Skin of body (tissue), 2 donors: ENCODE measurements around the gene PARP9. TPM values are rescaled to one million over a fixed set of nuclear protein-coding genes. Genes with fewer than 3 reads are reported as not detected.
"Not testable (repeated sequence)": the region's sequence is repeated elsewhere in the genome, so short reads cannot be mapped to it uniquely, and the experiment has no call there.

Experiments
- DNase-seq: peaks from one replicate; lab custom pipeline; 2025; lab: John Stamatoyannopoulos, UW
- total RNA-seq: library from RNA; depleted of rRNA; stranded (reverse); fragments of >200 nt; gene quantifications from one replicate; pipeline ENCODE4 v1.2.3, GENCODE V29; 2014

The PARP9 gene
- total RNA-seq, 1 donor from 2014 or later = 12.8 TPM

DNA sequence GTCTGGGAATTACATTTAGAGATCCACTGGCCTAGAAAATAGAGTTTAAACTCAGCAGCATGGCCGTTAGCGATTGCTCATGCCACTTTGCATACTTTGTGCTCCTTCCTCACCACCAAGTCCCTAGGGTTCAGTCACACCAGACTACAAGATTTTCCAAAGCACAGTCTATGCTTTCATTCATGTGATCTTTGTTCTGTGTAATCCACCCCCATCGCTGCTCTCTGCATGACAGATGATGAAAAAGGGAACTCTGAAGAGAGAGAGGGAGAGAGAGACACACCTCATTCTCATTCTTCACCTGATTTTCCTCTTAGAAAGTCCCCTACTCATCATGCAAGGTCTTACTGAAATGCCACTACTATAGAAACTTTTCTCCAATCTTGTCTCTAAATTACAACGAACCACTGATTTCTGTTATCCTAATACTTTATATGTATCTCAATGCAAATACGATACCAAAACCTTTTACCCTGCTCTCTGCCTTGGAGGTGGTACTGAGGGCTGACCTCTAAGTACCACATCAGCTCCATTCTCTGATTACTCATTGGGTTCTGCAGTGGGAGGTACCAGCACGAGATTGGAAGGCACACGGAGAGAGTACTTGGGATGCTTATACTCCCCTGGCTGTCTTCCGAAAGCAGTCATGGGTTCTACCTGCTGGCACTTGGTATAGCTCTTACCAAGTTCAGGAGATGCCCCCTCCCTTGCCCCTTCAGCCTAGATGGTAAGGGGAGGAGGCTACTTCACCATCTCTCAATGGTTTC is 12.3 kb upstream of the PARP9 start:
- peak; percentile 4 for DNase-seq

DNA sequence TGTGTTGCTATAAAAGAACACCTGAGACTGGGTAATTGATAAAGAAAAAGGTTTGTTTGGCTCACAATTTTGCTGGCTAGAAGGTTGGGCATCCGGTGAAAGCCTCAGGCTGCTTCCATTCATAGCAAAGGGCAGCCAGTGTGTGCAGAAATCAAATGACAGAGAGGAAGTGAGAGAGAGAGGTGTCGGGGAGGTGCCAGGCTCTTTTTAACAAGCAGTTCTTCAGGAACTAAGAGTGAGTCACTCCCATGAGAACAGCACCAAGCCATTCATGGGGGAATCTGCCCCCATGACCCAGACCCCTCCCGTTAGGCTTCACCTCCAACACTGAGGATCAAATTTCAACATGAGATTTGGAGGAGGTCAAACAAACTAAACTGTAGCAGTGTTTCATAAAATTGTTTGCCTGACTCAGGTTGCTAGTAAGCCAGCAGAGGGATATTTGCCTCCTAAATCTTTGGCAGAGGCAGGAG is 8.9 kb upstream of the PARP9 start:
- no peak for DNase-seq

DNA sequence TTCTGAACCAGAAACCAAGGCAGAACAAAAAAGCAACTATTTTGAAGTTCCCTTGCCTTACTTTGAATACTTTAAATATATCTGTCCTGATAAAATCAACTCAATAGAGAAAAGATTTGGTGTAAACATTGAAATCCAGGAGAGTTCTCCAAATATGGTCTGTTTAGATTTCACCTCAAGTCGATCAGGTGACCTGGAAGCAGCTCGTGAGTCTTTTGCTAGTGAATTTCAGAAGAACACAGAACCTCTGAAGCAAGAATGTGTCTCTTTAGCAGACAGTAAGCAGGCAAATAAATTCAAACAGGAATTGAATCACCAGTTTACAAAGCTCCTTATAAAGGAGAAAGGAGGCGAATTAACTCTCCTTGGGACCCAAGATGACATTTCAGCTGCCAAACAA is 4.7 kb upstream of the PARP9 start:
- no peak for DNase-seq

DNA sequence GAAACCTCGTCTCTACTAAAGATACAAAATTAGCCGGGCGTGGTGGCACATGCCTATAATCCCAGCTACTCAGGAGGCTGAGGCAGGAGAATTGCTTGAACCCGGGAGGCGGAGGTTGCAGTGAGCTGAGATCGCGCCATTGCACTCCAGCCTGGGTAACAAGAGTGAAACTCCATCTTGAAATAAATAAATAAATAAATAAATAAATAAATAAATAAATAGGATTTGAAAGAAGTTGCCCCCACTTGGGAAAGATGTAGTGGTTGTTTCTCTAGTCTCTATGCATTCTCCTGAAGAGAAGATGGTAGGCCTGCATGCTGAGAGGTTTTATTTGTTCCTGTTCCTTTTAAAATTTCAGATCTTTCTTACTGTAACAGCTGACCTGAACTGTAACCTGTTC is 4.0 kb upstream of the PARP9 start:
- not testable (repeated sequence) for DNase-seq

DNA sequence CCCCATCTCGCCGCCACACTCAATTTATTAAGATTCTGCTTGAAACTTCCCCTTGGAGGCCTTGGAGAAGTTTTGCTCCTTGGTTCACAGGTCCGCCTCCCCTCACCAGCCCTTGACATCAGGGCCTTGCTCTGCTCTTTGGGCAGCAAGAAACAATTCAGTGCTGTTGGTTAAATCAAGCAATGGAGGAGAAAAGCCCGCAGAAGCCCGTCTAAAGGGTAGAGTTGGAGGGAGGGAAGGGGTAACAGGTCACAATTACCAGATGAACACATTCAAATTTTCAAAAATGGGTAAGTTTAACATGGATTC is 429 bp downstream of the PARP9 start:
- no peak for DNase-seq

DNA sequence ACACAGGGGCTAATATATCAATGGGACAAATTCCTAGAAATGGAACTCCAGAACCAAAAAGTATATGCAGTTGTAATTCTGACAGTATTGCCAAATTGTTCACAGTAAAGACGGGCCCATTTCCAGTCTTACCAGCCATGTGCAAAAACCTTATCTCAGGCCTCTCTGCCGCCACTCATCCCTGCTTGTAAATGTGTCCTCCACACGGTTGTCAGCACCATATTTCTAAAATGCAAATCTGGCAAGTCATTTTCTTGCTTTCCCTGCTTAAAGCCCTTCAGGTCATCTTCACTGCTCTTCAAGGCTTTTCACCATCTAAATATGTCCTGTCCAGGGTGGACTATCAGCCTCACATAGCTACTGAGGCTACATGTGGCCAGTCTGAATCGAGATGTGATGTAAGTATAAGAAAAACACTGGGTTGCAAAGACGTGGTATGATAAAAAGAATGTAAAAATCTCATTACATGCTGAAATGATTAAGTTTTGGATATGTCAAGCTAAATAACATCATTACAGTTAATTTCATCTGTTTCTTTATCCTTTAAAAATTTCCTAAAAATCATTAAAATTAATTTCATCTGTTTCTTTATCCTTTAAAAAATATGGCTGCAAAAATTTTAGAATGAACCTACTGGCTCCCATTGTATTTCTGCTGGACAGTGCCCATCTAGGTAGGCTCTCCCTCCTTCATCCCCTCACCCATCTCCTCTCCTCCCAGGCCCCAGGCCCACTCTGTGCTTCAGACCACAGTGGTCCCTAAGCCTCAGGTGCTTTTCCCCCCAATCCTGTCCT is 980 bp downstream of the PARP9 start:
- peak; percentile 31 for DNase-seq

DNA sequence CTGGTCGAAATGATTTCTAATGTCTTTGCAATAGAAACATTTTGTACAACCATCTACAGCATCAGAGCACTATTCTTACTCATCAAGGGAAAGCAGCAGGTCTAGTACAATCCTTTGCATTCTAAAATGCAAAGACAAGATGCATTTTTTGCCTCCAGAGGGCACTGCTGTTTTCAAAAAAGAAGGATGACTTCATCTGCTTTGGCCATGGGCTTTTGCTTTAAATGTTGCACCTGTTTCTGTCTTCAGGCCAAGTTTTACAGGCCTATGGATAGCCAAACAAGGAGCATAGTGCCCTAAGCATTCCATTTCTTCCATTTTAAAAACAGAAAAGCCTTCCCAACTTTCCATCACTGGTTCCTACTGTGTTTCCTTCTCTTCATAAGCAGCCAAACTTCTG is 3.4 kb downstream of the PARP9 start:
- no peak for DNase-seq

DNA sequence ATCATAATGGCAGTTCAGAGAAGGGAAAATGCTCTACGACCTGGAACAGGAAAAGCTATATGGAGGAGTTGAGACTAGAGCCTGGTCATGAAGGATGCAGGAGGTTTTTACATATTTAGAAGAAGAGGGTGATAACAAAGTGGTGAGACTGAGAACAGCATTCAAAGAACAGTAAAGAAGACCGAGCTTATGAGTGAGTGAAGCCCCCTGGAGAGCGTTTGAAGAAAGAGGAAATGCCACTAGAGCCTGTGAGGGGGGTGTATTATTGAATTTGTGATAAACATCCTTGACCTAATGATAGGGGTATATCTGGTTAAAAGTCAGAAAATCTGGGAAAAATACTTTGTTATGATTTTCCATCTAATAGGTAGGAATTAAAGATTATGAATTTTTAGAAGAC is 4.2 kb downstream of the PARP9 start:
- DNase-seq = no peak

DNA sequence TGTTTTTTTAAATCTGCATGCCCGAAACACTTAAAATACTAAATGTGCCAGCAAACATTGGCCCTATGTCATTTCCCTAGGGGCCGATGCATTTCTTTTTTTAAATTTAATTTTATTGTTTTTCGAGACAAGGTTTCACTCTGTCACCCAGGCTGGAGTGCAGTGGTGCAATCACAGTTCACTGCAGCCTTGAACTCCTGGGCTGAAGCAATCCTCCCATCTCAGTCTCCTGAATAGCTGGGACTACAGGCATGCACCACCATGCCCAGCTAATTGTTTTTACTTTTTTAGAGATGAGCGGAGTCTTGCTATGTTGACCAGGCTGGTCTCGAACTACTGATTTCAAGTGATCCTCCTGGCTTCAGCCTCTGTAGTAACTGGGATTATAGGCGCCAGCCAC is 5.5 kb downstream of the PARP9 start:
- DNase-seq = no peak

DNA sequence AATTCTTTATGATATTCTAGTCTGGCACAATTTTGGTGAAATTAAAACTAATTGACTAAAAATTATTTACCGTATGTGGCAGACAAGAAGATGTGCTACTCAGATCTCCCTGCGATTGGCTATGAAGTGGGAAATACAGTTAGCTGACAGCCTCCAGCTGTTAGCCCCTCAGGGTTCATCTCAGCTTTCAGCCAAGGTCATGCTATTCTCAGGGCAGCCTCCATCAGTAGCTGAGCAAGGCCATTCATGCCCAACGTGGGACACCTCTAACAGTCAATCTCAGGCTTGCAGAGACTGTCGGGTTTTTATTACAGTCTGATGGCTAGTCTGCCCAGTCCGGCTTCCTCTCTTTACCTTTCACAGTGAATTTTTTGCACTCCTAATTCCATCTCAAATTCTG is 6.7 kb downstream of the PARP9 start:
- no peak for DNase-seq

DNA sequence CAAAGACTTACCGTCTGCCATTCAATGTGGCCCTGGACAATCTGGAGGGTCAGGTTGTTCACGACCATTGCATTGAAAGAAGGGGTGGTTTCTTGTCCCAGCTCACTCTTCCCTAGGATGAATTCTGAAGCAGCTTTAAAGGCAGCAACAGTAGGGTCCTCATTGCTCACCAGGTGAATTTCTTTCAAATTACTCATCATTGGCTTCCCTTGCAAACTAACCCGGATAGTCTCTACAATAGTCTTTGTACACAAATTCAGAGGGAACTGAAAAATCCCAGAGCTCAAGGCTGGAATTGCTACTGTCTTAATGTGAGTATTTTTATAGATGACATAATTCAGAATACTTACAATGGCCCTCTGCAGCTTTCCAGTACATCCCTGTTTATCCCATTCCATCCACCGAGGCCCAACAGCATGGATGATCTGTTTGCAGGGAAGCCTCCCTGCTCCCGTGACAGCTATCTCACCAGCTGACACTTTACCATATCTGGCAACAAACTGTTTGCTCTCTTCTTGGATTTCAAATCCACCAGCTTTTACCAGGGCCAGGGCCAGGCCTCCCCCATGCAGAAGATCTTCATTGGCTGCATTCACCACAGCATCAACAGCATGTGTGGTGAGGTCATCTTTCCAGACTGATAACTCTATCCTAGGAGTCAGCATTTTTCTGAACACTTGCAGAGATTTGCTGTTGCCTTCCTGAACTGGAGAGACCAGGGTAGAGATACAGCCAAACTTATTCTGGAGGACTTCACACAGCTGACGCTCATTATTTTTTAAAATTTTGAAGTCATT is 8.6 kb downstream of the PARP9 start:
- DNase-seq = no peak

DNA sequence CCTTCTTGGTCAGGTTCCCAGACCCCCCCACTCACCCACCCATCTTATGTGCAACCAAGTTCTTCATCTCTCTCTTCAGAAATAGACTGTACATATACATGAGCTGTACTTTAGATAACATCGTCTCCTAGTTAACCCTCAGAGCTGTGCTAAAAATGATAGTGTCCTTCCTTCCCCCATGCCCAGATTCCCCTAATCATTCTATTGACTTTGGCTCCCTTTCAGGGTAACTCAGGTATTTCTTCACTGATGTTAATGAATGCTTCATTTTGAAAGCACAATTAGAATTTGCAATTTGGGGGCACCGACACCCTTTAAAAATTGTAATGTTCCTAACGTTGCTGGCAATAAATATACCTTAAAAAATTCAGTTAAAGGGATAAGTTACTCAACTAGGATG is 10.9 kb downstream of the PARP9 start:
- DNase-seq = no peak

DNA sequence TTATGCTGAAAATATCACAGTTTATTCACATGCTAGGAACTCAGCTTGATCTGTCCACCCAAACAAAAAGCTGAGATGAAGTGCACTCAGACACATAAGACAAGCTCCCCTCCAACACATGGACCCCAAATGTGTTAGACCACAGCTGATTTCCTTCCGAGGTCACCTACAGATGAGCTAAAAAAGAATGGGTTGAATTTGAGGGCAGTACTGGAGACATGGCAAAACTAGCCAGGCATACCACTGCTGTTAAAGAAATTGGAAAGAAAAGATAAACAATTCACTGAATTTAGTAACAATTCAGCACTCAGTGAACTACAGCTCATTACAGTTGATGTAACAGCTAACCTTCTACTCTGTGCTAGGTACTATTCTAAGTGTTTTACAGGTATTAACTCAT is 15.5 kb downstream of the PARP9 start:
- DNase-seq = no peak

DNA sequence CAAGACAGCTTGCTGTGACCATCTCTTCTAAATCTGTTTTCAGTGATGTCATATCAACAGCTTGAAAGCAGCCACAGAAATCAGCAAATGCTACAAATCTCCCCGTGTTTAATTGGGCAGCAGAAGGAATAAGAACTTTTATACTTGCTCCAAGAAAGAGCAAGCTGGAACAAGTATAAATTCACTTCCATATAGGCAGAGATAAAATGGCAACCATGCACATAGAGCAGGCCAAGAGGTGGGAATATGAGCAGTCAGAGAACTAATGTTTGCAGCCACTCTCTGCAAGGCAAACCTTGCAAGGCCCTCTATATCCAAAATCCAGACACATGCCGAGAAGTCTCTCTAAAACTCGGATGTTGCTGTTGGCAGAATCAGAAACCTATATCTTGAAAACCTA is 16.0 kb downstream of the PARP9 start:
- no peak for DNase-seq

DNA sequence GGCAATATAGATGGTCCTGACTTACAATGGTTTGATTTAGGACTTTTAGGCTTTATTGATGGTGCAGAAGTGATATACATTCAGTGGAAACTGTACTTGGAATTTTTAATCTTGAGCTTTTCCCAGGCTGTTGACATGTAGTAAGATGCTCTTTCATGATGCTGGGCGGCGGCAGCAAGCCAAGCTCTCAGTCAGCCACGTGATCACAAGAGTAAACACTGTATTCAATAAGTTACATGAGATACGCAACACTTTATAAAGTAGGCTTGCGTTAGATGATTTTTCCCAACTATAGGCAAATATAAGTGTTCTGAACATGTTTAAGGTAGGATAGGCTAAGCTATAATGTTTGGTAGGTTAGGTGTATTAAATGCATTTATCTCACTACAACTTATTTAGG is 17.9 kb downstream of the PARP9 start:
- no peak for DNase-seq

DNA sequence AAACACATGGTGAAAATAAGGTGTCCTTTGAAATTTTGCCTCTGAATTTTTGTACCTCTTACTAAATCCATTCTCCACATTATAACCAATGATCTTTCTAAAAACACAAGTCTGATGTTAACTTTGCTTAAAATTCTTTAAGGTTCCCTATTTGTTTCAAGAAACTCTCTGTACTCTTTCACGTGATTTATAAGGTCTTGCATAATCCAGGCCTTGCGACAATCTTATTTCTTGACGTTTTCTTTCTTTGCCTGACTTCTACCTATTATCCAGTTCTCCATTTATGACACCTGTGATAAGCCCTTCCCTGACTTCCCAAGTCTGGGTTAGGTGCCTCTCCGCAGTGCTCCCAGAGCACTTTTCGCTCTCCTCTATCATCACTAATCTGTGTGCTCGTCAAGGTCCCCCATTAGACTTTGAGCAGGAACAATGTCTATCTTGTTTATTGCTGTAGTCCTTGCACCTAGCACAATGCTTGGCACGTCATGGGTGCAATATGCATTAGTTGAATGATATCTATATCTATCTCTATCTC is 25.1 kb downstream of the PARP9 start:
- DNase-seq = no peak

DNA sequence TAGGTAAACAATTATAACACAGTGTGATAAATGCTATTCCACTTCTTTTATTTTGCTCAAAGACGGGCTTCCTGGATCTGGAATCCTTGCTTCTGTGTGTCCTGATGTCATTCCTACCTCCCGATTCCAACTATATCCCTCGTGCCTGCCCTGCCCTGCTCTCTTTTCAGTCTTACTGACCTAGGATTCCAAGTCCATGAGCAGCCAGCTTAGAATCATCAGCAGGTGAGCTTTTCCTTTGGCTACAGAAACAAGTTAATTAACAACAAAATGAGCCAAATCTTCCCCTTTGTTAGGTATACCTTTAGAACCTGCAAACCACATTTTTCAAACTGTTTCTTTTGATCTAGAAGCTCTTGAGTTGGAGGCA is 27.5 kb downstream of the PARP9 start:
- no peak for DNase-seq

DNA sequence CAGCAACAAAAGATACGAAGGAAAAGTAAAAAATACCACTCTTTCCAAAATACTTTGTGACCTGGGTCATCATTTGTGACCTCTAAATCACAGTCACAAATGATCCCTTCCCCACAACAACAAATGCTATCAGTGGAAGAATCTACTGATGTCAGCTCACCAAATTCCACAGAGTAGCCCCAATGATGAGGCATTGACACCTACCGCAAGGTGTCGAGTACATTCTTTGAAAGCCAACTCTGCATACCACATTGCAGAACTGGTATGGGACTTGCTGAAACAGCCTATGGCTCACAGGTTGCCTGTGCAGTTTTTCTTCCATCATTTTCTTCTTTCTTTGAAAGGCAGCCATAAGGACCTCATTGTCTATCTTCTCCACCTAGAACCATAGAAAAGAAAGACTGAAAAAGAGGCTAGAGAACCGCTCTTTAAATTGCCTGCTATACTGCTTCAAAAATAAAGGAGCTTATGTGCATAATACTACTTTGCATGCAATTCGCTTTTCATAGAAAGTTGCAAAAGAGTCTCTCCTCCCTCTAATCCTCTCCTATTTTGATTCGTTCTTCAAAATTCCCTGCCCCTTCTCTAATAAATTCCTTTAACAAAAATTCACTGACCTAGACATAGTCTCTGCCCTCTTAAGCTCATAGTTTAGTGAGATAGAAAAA is 28.0 kb downstream of the PARP9 start:
- DNase-seq = no peak

DNA sequence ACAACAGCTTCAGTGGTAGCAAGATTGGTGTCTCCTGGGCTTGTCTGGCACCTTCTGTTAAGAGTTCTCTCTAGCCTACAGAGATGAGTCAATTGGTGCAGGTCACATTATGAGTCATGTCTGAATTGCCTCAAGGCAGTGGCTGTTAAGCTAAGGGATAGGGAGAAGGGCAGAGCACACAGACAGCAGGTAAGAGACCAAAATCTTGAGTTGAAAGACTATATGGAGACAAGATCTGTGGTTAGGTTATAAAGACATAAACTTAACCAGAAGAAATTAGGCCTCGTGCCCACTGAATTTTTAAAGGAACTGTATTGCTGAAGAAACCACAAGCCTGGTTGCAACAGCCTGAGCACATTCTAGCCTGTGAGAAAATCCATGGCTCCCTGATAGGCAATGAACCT is 30.2 kb downstream of the PARP9 start:
- no peak for DNase-seq

DNA sequence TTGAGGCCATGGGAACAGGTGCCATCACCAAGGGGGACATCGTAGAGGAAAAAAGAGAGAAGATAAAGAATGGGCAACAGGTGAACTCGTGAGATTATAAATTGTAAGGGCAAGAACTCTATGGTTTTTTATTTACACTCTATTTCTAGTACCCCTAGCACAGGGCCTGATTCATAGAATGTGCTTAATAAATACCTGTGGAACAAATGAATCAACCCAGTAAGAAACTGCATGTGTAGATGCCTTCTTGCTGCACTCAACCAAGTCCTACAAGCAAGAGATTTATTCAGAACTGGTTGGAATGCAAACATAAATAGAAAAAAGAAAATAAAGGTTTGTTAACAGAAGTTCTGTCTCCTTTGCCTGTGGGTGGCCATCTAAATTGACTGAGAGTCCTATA is 30.6 kb downstream of the PARP9 start:
- DNase-seq = no peak

DNA sequence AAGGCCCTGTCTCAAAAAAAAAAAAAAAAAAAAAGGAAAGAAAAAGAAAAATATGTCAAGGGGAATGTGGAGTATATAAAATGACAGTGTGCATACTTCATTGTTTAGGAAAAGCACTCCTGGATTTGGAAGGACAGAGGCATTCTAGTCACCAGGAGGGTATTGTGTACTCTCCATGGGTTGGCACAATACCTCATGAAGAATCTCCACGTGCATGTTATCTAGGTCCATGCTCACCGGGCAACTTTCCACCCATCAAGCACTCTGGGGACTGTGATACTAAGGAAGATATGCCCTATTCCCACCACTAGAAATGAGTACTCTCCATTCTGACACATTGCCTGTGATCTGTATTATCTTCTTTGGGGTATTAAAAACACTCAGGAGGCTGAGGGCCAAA is 33.9 kb downstream of the PARP9 start:
- DNase-seq = no peak

DNA sequence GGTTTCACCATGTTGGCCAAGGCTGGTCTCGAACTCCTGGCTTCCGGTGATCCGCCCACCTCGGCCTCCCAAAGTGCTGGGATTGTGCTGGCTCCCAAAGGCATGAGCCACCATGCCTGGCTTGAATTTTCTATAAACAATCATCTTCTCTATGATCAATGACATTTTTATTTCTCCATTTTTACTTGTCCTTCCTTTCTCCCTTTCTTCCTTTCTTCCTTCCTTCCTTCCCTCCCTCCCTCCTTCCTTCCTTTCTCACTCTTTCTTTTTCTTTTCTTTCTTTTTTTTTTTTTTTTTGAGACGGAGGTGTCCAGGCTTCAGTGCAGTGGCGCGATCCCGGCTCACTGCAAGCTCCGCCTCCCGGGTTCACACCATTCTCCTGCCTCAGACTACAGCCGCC is 40.8 kb downstream of the PARP9 start:
- DNase-seq = no peak
